HK-2 (cell line): ENCODE results near the gene CCDC69.
"Not testable (repeated sequence)": the region's sequence is repeated elsewhere in the genome, so short reads cannot be mapped to it uniquely, and the experiment has no call there.

Source experiments
- DNase-seq: peaks from one replicate; pipeline ENCODE4 v3.0.0-alpha.2; 2018; ENCODE audit not compliant: unreplicated experiment

Gene CCDC69

DNA sequence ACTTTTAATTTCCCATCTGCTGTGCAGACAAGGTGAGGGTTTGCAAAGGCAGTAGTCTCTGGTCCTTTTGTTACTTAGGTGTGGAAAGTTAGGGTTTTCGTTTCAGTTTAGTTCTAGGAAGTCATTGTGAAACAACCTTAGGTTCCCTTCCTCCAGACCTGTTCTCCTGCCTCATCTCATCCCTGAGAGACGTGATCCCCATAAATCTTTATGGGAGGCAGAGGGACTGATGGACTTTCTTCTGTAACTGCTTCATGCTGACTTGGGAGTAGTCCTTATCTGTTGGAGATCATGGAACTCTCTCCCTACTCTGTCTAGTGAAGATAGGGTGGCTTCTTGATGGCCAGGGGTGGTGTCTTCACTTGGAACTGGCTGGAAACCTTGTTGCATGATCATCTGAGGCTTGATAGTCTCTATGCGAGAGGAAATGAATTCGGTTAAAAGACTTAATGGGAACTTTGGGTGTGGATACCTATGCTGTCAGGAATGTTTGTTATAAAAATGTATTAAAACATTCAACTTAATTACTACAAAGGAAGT lies 21.9 kb upstream of the CCDC69 start:
- no peak for DNase-seq

DNA sequence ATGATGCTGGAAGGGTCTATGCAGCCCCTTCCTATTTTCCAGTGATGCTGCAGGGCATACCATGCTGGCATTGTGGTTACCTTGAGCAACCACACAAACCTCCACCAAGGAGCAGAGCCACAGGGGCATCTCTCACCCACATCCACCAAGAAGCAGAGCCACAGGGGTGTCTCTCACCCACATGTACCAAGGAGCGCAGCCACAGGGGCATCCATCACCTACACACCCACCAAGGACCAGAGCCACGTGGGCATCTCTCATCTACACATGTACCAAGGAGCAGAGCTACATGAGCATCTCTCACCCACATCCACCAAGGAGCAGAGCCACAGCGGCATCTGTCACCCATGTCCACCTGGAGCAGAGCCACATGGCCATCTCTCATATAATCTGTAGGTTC lies 20.3 kb upstream of the CCDC69 start:
- no peak for DNase-seq

DNA sequence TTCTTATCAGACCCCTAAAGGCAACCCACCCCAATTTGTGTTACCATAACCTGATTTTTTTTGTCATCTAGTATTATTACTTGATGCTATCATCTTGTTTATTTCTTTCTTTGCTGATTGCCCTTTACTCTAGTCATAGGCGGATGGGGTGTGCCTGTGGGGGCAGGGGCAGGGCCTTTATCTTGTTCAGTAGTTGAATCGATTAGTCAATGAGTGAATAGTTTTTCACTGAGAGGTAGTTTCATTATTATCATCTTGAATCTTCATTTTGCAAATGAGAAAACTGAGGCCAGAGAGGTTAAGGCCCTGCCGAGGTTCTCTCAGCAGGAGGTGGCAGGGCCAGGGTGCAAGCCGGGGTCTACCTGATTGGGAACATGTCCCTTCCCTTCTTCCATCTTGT lies 19.7 kb upstream of the CCDC69 start:
- DNase-seq: no peak

DNA sequence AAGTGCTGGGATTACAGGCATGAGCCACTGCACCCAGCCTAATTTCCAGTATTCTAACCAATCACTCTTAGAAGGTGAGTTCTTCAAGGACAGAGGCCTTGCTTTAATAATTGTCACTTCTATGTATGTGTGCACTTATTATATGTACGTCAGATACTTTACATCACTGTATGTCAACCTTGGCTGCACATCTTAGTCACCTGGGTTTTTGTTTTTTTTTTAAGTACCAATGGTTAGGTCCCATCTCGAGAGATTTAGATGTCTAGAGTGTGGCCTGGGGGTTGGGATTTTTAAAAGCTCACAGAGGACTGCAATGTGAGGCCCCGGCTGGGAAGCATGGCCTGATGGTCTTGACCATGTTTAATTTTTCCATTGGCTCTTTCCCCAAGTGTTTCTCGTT lies 19.2 kb upstream of the CCDC69 start:
- no peak for DNase-seq

DNA sequence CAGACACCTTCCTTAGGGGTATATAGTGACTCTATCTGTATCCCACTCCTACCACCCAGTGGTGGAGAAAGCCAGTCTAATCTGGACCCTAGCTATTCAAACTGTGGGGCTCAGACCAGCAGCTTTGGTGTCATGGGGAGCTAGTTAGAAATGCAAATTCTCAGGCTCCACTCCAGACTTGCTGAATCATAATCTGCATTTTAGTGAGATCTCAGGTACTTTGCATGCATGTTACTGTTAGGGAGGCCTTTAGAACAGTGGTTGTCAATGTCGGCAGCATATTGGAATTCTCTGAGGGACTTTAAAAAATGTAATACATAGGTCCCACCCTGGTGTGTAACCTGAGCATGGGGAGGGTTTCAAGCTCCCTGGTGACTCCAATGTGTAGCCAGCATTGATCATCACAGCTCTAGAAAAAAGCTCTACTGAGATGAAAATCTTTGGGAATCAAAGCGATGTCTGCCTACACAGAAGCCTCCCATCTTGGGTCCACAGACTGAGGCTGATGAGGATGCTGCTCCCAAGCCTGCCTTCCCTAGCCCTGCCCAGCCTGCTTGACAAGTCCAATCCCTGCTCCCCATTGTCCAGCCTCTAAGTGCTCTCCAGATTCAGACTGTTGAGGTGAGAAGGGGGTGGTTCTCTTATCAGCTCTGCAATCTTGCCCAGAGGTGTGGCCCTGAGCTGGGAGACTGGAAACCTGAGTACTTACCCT lies 17.2 kb upstream of the CCDC69 start:
- no peak for DNase-seq

DNA sequence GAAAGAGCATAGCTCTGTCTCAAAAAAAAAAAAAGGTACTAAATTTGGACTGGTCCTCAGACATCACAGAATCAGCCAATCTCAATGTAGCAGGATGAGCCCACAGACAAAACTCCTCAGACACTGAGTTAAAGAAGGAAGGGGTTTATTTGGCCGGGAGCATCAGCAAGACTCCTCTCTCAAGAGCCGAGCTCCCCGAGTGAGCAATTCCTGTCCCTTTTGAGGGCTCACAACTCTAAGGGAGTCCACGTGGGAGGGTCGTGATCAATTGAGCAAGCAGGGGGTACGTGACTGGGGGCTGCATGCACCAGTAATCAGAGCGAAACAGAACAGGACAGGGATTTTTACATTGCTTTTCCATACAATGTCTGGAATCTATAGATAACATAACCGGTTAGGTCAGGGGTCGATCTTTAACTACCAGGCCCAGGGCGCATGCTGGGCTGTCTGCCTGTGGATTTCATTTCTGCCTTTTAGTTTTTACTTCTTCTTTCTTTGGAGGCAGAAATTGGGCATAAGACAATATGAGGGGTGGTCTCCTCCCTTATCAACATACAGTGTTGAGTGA lies 16.5 kb upstream of the CCDC69 start:
- not testable (repeated sequence) for DNase-seq

DNA sequence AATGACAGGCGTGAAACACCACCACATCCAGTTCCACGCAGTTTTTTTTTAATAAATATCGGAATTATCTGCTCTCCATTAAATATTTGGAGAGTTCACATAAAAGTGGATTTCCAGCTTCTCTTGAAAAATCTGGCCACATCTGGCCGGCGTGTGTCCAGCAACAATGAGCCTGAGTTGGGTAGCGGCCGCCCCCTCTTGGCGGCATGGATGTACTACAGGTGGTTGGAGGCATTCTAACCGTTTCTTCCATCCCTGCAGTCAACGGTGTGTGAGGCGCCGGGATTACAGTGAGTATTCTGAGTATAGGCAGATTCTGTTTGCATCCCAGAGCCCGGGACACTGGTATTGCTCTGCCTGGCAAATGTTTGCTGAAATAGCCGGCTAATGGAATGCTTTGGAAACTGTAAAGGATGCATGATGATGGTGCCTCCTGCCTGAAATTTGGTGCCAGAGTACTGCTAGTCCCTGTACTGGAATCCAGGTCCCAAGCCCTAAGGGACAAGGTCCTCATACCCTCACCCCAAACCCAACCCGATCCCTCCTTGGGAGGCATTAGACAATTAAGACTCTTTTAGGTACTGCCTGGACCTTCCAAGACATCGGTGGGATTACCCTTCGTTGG lies 15.5 kb upstream of the CCDC69 start:
- DNase-seq: no peak

DNA sequence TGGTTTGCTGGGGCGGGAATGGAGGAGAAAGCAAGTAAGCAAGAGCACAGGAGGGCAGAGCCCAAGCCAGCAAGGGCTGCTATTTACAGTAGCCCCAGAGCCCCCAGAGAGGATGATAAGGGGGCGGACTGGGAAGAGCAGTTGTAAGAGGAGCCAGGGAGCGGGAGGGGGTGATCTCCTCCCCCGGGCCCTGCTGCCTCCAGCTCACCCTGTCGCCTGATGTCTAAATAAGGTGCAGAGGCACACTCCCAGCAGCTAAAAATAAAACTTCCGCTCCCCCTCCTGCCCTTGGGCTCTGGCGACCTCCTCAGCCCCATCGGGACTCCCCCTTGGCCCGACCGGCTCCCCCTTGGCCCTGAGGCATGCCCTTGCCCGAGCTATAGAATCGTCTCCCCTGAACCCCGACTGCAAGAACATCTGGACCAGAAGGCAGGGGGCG lies 14.4 kb upstream of the CCDC69 start:
- DNase-seq: no peak

DNA sequence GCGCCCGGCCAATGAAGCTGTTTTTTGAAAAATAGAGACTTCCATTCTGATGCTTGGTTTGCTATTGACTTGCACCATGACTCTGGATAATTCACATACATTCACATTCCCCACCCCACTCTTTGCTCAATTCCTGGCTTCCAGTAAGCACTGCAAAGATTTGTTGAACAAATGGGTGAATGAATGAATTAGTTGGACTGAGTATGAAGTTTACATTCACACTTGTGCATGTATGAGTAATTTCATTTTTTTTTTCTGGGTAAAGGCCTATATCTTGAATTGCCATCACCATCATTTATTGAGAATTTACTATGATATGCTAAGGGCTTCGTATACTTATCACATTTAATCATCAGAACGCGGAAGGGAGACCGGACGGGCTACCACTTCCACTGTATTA lies 13.8 kb upstream of the CCDC69 start:
- no peak for DNase-seq

DNA sequence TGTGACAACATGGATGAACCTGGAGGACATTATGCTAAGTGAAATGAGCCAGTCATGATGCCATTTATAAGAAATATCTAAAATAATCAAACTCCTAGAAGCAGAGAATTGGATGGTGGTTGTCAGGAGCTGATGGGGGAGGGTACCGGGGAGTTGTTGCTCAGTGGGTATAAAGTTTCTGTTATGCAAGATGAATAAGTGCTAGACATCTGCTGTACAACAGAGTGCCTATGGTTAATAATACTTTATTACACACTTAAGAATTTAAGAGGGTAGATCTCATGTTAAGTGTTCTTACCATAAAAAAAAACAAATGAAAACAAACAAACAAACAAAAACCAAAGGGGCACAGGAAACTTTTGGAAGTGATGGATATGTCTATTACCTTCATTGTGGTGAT lies 13.0 kb upstream of the CCDC69 start:
- no peak for DNase-seq

DNA sequence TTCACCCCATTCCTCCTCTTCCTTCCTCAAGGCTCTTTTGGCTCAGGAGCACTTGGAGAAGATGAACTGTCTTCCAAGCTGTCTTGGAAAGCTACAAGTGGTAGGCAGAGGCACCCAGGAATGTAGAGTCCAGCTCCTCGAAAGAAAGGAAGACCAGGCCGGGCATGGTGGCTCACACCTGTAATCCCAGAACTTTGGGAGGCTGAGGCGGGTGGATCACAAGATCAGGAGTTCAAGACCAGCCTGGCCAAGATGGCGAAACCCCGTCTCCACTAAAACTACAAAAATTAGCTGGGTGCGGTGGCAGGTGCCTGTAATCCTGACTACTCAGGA lies 11.3 kb upstream of the CCDC69 start:
- DNase-seq: not testable (repeated sequence)

DNA sequence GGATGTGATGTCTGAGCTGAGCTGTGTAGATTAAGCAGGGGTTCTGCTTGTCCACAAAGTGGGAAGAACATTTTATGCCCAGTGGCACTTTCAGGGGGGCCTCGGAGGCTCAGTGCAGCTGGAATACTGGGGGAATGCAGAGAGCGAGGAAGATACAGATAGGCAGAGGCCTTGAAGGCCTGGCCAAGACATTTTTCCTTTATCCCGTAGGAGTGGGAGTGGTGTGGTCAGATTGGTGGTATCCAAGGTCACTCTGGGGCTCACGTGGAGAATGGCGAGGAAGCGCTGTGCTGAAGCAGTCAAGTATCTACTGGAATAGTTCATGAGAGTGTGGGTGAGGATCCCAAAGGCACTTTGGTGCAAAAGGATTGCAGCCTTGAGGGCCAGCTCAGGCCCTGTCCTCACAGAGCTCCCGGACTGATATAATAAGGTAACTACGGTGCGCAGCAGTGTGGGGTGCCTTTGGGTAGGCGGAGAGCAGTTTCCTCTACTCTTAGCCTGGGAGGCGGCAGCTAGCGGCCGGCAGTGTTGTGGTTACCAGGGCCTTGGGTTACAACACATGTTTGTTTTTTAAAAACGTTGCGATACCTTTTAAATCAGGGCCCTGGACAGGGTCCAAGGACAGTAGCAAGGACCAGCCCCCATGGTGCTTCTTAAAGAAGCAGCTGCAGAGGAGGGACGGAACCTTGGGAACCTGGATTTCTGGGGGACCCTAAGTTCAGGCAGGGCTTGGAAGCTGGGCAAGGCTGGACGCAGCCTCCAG lies 10.8 kb upstream of the CCDC69 start:
- no peak for DNase-seq

DNA sequence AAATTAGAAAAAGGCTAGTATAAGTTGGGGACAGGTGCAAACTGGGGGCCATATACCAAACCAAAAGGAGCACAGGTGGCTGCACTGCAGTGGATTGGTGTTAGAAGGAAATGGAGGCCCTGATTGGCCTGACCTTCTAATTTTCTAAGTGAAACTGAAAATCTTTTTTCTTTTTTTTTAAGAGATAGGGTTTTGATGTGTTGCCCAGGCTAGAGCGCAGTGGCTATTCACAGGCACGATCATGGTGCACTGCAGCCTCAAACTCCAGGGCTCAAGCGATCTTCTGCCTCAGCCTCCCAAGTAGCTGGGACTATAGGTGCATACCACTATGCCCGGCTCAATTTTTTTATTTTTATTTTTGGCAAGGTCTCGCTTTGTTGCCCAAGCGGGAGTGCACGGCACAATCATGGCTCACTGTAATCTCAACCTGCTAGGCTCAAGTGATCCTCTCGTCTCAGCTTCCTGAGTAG lies 9.8 kb upstream of the CCDC69 start:
- DNase-seq: no peak

DNA sequence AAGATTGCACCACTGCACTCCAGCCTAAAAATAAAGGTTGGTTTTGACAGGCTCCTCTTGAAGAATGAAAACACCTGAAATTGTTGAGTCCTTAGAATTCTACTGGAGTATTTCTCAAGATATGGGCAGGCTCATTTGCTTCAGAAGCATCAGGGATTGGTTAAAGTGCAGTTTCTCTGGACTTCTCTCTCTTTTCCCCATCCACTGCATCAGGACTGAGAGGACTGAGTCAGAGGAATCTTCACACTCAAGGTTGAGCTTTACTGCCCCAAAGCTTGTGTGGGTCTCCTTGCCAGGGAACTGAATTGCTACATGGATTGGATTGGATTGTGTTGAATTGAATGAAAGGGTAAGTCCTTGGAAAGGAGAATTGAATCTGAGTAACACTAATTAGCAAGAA lies 7.5 kb upstream of the CCDC69 start:
- no peak for DNase-seq

DNA sequence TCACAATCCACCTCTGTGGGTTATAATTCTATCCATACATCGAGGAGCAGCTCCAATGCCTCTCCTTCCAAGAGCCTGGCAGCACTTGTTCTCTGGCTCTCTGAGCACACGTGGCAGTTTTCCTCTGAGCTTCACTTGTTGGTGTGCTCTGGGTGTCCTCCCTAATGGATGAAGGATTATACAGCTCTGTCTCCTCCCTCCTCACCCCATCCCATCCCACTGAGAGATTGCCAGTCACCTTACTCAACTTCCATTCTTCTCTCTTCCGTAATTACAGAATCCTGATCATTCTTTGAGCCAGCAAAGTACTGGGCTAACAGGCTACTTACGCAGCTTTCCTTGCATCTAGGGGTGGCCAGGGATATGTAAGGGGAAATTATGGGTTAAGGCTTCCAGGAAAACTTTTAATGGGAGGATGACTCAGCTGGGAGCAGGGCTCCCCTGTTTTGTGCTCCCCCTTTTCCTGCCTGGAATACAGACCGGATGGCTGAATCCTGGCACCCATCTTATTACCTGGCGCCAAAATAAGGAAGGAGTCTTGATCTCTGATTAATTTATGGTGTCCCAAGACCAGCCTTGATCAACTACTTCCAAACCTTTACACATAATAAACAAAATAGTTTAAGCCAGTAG lies 6.3 kb upstream of the CCDC69 start:
- DNase-seq: no peak

DNA sequence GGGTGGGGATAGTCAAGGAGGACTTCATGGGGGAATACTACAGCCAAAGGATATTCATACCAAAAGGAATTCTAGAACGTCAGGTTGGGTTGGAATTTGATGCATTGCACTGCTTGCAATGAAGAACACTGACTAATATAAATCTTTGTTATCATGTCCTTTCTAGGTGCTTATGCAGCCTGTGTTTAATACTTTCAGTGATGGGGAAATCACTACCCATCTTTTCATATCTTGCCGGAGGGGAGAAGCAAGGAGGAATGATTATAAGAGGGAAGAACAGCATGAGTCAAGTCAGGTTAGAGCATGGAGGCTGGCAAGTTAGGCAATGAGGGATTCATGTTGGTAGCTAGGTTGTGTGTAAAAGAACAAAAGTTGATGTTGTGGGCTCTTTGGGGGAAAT lies 5.1 kb upstream of the CCDC69 start:
- no peak for DNase-seq

DNA sequence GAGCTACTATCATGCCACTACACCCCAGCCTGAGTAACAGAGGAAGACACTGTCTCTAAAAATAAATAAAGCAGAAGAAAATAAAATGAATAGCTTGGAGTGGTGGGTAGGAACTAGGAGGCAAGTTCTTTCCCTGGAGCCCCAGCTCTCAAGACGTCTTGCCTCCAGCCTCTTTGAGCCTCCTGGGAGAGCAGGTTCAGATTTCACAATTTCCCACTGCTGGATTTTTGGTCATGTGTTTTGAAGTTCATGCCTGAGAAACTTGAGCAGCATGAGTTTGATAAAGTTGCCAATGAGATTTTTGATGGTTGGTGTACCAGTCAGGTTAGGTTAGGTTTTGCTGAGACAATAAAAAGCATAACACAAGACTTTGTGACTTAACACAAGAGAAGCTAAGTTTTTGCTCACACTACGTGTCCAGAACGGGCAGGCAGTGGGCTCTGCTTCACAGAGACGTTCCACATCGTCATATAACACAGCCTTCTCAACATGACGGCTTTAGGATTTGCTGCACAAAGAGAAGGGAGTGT lies 4.1 kb upstream of the CCDC69 start:
- no peak for DNase-seq

DNA sequence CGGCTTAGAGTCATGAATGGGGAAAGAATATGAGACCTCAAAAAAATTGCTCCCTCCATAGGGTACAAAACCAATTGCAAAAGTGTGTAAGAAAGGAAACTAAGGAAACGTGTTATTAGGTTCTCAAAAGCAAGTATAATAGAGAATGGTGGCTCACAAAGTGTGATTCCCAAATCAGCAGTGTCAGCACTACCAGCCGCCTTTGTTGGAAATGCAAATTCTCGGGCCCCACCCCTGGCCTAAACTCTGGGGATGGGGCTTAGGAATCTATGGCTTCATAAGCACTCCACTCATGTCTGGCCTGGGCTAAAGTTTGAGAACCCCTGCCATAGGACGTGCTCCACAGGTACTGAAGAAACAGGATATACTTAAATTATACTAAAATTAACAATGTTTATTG lies 1.6 kb upstream of the CCDC69 start:
- DNase-seq: no peak

DNA sequence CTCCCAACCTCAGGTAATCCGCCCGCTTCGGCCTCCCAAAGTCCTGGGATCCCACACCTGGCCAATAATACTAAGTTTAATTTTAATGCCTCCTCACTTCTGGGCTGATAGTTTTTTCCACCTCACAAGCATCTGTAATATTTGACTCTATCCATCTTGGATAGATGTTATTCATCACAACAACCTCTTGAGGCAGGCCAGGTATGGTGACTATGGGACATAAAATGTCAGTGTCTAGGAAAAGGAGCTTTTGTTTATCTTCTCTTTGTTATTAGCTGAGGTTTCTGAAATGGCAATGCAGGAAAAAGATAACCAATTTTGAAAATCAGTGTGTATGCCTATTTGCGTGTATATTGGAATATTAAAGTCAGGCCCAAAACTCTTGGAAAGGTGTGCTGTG lies 1.2 kb upstream of the CCDC69 start:
- DNase-seq: no peak

DNA sequence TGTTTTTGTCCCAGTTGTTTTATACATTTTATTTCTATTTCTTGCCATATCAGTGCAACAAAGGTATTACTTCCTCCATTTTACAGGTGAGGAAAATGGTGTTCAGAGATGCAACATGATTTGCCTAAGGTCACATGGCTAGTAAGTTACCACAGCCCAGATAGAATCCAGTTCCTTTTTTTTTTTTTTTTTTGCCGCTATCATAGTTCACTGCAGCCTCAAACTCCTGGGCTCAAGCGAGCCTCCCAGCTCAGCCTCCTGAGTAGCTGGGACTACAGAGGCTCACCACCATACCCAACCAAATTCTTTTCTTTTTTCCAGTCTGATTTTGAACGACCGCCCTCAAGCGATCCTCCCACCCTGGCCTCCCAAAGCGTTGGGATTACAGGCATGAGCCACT lies 480 bp upstream of the CCDC69 start:
- no peak for DNase-seq

DNA sequence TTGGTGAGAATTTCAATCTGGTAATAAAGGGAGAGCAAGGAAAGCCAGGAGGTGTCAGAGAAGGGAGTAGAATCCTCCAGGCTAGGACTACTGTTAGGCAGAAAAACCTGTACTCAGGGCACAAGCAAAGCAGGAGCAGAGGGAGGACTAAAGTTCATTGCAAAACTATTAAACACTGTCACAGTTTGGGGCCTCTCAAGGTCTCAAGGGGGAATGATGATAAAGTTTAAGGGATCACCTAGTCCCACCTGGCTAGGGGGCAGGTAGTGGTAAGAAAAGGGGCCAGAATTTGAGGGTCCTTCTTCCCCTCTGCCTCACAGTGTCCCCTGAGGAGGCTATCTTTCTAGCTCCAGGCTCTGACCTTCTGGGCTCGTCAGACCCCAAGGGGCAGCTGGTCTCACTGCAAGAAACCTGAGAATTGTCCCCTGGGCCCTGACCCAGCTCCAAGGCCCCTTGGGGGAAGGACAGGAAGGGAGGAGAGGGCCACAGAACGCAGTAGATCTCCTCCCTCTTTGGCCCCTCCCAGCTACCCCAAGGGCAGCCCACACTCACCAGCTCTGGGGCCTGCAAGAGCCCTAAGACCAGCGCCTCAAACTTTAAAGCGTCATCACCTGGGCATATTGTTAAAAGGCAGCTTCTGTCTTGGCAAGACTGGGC lies 974 bp downstream of the CCDC69 start:
- DNase-seq: no peak
